IPS-15b (cell line): ENCODE measurements around the gene CERS6.
"Not testable (repeated sequence)": the region's sequence is repeated elsewhere in the genome, so short reads cannot be mapped to it uniquely, and the experiment has no call there.

Experiments
- H3K27me3 ChIP-seq: one replicate; pipeline ENCODE4 v1.6.1; 2013; ENCODE audit warnings: low read length; ENCODE audit not compliant: control insufficient read depth, insufficient read depth
- H3K36me3 ChIP-seq: one replicate; pipeline ENCODE4 v1.6.1; 2013; ENCODE audit warnings: low read length; ENCODE audit not compliant: control insufficient read depth, insufficient read depth
- H3K4me1 ChIP-seq: one replicate; pipeline ENCODE4 v1.6.1; 2013; ENCODE audit warnings: mild to moderate bottlenecking, low read length; ENCODE audit not compliant: control insufficient read depth, insufficient read depth
- H3K4me3 ChIP-seq: one replicate; pipeline ENCODE4 v1.5.1; 2013; ENCODE audit warnings: low read depth, low read length
- H3K9ac ChIP-seq: one replicate; pipeline ENCODE4 v1.6.1; 2013; ENCODE audit warnings: low read depth, mild to moderate bottlenecking, low read length
- H3K9me3 ChIP-seq: one replicate; pipeline ENCODE4 v1.6.1; 2013; ENCODE audit warnings: mild to moderate bottlenecking, low read length; ENCODE audit not compliant: control insufficient read depth, insufficient read depth

Gene CERS6

DNA sequence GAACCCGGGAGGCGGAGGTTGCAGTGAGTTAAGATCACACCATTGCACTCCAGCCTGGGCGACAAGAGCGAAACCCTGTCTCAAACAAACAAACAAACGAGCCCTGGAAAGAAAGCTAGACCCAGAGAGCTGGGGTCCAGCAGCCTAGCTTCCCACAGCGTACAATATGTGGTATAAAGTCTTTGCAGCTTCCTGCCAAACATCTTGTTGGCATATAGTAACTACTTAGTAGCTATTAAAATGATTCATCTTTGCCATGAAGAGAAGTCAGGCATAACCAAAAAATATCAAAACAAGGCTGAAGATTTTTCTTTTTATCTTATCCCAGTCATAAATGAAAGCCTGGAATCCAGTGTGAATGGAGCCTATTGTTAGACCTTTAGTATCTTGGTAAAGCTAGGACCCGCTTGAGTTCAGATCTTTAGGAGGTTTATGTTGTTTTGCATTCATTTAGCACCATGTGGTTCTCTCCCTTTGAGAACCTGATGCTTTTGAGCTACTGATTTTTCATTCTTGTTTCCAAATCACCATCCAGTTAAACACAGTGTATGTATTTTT lies 206.7 kb downstream of the CERS6 start:
- Histone ChIP-seq H3K9me3 (no peaks in the 10 kb centered on the region), H3K4me3 (no peak overlapping the region), H3K4me1 (peaks cover 17% of the 10 kb centered on the region), H3K27me3 (no peaks in the 10 kb centered on the region), H3K36me3 (no peaks in the 10 kb centered on the region), H3K9ac (no peak overlapping the region)

DNA sequence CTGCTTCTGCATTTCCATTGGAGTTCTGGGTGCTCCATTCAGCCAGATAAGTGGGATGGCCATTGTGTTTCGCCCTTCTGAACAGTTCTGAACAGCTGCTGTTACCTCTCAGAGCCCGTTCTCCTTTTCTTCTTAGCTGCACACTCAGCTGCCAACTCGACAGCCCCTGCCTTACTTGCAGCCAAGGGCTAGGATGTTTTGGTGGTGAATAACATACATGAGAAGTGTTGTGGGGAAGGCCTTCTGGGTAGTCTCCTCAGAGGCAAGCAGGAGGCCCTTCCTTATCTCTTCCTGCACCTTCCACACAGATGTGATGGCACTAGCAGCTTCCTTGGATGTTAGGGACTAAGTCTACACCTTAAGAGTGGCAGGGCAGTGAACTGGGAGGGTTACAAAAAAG lies 207.9 kb downstream of the CERS6 start:
- H3K4me1 ChIP-seq = peaks cover 17% of the 10 kb centered on the region
- no peaks in the 10 kb centered on the region for H3K9me3 ChIP-seq
- no peak overlapping the region for H3K4me3 ChIP-seq
- no peaks in the 10 kb centered on the region for H3K27me3 ChIP-seq
- no peaks in the 10 kb centered on the region for H3K36me3 ChIP-seq
- H3K9ac ChIP-seq = no peak overlapping the region

DNA sequence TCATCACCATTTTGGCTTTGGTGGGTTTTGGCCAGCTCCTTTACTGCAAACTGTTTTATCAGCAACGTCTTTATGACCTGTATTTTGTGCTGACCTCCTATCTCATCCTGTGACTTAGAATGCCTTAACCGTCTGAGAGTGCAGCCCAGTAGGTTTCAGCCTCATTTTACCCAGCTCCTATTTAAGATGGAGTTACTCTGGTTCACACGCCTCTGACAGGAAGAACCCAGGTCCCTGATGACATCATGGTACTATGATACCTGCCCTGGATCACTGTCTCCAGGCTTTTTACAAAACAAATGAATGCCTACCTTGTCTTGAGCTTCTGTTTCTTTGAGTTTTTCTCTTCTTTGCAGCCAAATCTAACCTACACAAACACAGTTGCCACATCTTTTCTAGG lies 208.6 kb downstream of the CERS6 start:
- H3K4me3 ChIP-seq, H3K36me3 ChIP-seq, H3K9ac ChIP-seq, H3K27me3 ChIP-seq, H3K9me3 ChIP-seq: not testable (repeated sequence)
- H3K4me1 ChIP-seq = peaks cover 17% of the 10 kb centered on the region

DNA sequence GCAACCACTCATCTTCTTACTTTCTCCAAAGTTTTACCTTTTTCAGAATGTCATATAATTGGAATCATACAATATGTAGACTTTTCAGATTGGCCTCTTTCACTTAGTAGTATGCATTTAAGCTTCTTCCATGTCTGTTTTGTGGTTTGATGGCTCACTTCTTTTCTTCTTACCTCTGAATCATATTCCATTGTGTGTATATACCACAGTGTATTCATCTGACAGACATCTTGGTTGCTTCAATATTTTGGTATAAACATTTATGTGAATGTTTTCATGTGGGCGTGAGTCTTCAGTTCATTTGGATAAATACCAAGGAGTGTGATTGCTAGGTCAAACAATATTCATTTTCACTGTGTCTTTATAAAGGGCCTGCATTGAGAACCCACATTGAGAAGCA lies 210.3 kb downstream of the CERS6 start:
- Histone ChIP-seq H3K9me3 (no peaks in the 10 kb centered on the region), H3K27me3 (no peaks in the 10 kb centered on the region), H3K9ac (no peak overlapping the region), H3K4me3 (no peak overlapping the region), H3K36me3 (no peaks in the 10 kb centered on the region), H3K4me1 (peaks cover 5% of the 10 kb centered on the region)

DNA sequence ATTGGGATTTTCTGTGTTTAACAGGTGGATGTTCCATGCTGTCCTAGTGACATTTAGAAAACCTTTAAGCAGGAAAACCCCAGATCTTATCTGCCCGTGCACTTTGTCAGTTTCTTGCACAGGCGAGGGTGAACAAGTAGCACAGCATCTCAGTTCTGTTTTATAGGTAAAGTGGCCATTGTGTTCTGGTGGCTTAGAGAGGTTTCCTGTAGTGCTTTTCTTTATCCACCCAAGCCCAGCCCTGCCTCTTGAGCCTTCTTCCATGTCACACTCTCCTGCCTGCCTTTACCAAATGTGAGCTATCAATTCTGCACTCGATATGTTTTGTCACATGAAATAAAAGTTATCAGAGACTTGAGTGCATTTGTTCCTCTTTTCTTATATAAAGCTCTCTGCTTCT lies 211.1 kb downstream of the CERS6 start:
- Histone ChIP-seq H3K4me1 (peaks cover 3% of the 10 kb centered on the region), H3K4me3 (no peak overlapping the region)

DNA sequence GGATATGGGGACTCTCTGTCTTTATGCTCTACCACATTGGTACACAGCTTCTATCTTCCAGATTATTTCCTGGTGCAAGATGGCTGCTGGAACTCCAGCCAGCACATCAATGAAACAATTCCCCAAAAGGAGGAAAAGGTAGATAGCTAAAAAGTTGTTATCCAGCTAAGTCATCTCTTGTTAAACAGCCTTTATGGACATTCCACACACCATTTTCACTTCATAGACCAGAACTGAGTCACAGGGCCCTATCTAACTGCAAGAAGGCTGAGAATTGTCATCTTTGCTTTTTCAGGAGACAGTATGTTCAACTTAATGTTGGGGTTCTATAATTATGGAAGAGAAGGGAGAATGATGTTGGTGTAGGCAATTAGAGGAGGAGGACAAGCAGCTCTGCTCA lies 213.1 kb downstream of the CERS6 start:
- no peaks in the 10 kb centered on the region for H3K36me3 ChIP-seq
- H3K9ac ChIP-seq = no peak overlapping the region
- H3K9me3 ChIP-seq = no peaks in the 10 kb centered on the region
- no peak overlapping the region for H3K4me3 ChIP-seq
- H3K27me3 ChIP-seq = no peaks in the 10 kb centered on the region
- no peaks in the 10 kb centered on the region for H3K4me1 ChIP-seq

More for the DNA sequence above, 211.1 kb downstream of the CERS6 start:
- H3K9me3 ChIP-seq = no peaks in the 10 kb centered on the region
- H3K9ac ChIP-seq = no peak overlapping the region
- no peaks in the 10 kb centered on the region for H3K36me3 ChIP-seq
- no peaks in the 10 kb centered on the region for H3K27me3 ChIP-seq

DNA sequence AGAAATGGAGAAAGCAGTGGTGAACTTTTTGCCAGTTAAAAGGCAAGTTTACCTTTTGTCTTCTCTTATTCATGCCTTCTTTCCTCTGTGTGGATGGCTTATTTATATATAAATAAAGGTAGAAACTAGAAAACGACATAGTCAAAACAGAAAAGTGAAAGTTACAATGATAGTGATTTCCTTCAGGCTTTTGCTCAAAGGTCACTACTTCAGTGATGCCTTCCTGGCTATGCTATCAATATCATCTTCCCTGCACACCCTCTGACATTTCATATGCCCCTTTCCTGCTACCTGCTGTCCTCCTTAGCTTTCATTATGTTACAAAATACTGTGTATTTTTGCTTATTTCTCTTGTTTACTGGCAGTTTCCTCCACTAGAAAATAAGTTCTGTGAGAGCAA lies 214.4 kb downstream of the CERS6 start:
- H3K27me3 ChIP-seq = no peaks in the 10 kb centered on the region
- H3K36me3 ChIP-seq = no peaks in the 10 kb centered on the region
- H3K9ac ChIP-seq = no peak overlapping the region
- no peaks in the 10 kb centered on the region for H3K9me3 ChIP-seq
- H3K4me1 ChIP-seq = no peaks in the 10 kb centered on the region
- H3K4me3 ChIP-seq = no peak overlapping the region

DNA sequence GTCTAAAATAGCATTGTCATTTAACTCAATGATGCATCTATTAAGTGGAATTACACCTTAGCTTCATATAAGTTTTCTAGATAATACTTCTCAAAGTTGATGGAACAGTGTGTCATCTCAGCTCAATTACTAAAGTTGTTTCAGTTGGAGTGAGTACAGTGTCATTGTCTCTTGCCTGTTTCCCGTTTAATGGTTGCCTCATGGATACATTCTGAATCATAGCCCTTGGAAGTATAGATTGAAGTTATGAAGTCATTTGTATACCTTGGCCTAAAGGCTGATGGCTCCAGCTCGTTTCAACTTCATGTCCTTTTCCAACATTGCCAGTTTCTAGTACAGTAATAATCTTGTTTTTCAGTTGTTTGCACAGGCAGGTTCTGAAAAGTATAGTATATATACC lies 215.9 kb downstream of the CERS6 start:
- H3K36me3 ChIP-seq = no peaks in the 10 kb centered on the region
- no peaks in the 10 kb centered on the region for H3K27me3 ChIP-seq
- H3K4me1 ChIP-seq = no peaks in the 10 kb centered on the region
- no peak overlapping the region for H3K4me3 ChIP-seq
- no peaks in the 10 kb centered on the region for H3K9me3 ChIP-seq
- no peak overlapping the region for H3K9ac ChIP-seq

DNA sequence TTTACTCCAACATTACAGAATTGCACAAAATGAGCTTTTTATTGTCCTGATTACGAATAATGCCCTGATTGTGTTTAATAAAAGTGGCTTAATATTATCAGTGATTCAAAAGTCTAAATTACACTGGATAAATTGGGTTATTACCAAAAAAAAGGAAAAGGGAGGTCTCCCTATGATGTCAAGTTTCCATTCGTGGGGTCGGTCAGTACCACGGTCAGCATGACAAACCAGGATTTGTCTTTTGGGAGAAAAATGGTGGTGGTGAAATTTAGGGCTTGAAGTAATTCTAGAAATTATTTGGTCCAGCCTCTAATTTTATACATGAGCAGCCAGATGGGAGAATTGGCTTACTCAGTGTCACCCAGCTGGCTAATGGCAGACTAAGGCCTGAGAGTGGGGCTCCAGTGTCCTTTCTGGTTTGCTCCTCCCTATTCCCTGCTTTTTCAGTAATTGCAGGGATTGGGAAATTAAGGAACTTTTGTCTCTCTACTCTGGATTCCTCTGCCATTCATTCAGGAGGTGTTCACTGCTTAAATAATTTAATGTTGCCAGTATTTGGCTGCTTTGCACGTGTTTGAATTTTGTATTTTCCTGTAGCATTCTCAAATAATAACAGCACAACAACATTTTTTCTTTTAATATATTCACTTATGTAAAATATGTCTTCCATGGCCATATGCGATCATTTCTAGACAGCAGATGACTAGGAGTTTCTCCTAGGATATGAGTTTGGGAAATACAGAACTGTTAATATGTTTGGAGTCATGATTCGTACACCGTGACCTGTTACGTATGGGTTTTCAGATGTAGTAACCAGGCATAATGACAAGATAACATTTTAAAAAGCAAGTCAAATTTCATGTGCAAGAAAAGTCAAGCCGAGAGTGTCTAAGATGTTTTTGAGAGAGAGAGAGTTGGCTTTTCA lies 217.5 kb downstream of the CERS6 start:
- Histone ChIP-seq H3K9ac (no peak overlapping the region), H3K27me3 (no peaks in the 10 kb centered on the region), H3K9me3 (no peaks in the 10 kb centered on the region), H3K36me3 (no peaks in the 10 kb centered on the region), H3K4me3 (no peak overlapping the region), H3K4me1 (no peaks in the 10 kb centered on the region)

DNA sequence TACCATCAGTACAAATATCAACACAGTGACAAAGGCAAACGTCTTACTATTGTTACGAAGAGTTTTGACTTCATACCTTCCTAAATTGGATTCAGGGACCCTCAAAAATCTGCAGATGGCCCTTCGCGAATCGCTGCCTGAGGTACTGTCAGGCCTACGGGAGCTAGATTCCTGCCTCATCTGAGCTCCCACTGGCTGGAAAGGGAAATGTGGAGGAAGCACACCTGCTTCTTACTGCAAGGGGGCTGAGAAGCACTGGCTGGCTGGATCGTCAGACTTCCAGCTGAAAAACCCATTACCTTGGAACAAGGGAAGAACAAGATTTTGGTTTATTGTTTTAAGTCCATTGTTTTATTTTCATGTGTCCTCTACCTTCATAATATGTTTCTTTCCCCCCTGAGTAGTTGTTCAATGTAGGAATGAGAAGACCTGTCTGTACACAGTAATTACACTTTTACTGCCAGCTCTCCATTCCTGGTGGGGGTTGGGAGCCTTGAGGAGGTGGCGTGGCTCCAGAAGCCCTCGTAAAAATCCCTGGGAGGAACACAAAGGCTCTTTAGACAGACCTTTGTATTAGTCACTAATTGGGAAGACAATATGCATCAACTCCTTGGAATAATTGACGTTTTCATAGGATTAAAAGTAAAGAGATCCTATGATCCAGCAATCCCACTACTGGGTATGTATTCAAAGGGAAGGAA lies 222.2 kb downstream of the CERS6 start:
- Histone ChIP-seq H3K9me3 (no peaks in the 10 kb centered on the region), H3K9ac (no peak overlapping the region), H3K4me1 (no peaks in the 10 kb centered on the region), H3K4me3 (no peak overlapping the region), H3K27me3 (no peaks in the 10 kb centered on the region), H3K36me3 (no peaks in the 10 kb centered on the region)

DNA sequence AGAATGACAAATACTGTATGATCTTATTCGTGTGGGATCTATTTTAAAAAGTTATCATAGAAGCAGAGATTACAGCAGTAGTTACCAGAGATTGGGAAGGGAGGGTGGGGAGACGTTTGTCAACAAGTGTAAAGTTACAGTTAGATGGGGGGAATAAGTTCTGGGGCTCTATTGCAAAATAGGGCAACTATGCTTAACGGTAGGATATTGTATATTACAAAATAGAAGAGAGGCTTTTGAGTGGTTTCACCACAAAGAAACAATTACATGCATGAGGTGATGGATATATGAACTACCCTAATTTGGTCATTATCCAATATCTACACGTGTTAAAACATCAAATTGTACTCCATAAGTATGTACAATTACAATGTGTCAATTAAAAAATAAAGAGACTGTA lies 223.0 kb downstream of the CERS6 start:
- no peaks in the 10 kb centered on the region for H3K27me3 ChIP-seq
- peaks cover 5% of the 10 kb centered on the region for H3K4me1 ChIP-seq
- H3K4me3 ChIP-seq = no peak overlapping the region
- H3K36me3 ChIP-seq = no peaks in the 10 kb centered on the region
- no peak overlapping the region for H3K9ac ChIP-seq
- no peaks in the 10 kb centered on the region for H3K9me3 ChIP-seq
